ENCODE measurements around the gene PCID2.
A peak's percentile ranks its signal among the peaks of the same experiment; 100 is the strongest.

Gene PCID2

GRCh38 chr13:113187263-113187669 lies 21.2 kb downstream of the PCID2 start:
- peak; percentile 19 to 63 (median 50) for DNase-seq

GRCh38 chr13:113186061-113186900 lies 22.2 kb downstream of the PCID2 start:
- DNase-seq = no peak

DNA sequence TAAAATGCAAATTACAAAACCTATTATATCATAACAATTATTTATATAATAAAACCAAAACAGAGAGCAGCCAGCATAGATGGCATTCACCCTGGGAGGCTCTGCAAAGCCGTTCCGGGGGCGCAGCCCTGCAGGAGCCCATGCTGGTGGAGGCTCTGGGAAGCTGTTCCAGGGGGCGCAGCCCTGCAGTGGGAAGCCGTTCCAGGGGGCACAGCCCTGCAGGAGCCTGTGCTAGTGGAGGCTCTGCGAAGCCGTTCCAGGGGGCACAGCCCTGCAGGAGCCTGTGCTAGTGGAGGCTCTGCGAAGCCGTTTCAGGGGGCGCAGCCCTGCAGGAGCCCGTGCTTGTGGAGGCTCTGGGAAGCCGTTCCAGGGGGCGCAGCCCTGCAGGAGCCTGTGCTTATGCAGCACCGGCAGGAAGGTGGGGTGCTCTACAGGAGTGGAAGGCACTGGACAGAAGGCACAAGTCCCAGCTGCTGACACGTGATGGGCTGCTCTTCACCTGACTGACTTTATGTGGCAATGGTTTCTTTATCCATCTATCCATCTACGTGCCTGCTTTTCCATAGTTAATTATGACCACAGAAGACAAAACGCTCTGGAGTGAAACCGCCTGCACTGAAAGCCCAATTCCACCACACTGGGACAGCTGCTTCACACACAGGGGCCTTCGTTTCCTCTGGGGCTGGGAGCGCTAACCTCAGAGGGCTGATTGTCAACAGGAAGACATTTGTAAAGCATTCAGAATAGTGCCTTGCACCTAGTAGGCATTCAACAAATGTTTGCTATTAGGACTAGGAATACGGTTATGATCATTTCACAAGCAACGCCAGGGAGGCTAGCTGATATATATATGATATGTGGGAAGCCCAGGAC lies 23.7 kb downstream of the PCID2 start:
- DNase-seq = no peak

GRCh38 chr13:113183450-113184129 lies 24.9 kb downstream of the PCID2 start:
- DNase-seq = no peak

DNA sequence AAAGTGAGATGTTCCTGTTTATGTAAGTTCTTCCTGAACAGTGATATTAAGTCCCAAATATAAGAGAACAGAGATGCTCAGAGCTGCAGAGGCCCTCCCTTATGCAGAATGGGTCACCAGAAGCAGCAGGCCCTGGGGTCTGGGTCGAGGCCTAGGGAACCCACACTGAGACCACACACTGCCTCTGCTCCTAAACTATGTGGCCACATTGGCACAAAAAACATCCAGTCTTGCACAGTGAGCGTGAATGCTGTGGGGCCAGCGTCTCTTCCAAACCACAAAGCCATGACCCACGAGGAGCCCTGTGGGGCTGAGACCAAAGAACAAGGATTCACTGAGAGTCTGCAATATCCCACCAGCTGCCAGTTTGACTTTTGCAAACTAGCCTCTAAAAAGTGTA lies 26.4 kb downstream of the PCID2 start:
- no peak for DNase-seq

DNA sequence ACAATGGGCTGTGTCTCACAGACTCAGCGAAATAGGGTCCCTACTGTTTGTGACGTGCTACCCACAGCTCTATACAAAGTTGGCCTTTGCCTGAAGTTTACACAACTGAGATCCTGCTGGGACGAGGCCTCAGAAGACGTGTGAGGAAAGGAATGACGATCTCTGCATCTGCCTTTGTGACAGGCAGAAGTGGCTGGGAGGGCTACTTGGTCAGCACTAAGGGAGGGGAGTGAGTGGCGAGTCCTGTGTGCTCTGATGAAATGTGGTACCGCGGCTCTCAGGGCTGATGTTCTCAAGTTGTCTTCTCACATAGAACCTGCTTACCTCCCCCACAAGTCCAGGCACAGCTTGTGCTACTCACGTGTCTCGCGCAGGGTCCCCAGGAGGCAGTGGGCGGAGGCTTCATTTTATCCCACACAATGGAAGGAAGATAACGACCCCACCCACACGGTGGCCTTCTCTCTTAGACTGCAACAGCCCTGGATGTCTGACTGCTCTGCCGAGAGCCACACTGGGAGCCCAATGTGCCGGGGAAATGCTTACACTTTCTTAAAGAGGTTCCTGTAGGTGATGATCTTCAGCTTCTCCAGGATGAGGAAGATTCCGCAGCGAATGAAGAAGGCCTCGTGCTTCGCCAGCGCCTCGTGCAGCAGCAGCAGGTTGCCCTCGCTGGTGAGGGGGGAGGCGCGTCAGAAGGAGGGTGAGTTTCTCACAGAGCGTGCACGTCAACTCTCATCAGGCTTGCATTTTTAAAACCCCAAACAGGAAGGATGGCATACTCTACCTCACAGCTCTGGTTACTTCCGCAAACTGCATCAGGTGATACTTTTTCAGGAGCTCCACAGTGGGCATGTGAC lies 28.9 kb downstream of the PCID2 start:
- DNase-seq = no peak

DNA sequence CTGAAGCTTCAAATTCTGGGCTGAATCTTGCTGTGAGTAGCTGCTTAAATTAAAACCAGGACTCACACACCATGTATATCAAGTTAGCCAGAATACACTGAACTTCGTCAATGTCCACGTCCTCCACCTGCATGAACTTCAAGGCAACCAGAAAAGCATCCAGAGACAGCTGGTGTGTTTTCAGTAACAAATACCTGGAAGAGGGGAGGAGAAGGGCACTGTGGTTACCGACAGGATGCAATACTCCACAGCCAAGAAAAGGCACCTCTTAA lies 29.6 kb downstream of the PCID2 start:
- DNase-seq = no peak

- no peak for DNase-seq
Measured at GRCh38 chr13:113178070-113178895, 30.2 kb downstream of the PCID2 start.

GRCh38 chr13:113176822-113177221 lies 31.6 kb downstream of the PCID2 start:
- no peak for DNase-seq

GRCh38 chr13:113176280-113176679 lies 32.2 kb downstream of the PCID2 start:
- no peak for DNase-seq

DNA sequence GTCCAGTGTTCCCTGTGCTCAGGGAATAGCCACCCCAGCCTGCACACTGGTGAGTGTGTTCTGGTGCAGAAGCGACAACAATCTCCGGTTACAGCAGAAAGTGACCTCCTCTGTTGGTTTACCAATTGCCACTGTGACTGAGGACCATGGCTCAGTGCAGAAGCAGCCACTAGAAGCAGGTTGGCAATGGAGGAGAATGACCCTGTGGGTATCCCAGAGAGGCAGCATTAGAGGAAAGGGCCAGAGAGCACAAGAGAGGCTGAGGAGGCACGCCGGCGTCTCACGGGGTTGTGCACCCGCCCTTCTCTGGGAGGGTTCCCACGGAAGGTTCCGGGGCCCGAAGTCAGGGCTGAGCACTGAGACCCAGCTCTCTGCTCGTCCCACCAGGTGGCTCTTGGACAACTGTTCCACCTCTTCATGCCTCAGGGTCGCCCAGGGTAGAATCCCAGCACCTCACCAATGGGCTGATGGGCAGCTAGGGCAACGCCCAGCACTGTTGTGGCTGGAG lies 36.0 kb downstream of the PCID2 start:
- no peak for DNase-seq

DNA sequence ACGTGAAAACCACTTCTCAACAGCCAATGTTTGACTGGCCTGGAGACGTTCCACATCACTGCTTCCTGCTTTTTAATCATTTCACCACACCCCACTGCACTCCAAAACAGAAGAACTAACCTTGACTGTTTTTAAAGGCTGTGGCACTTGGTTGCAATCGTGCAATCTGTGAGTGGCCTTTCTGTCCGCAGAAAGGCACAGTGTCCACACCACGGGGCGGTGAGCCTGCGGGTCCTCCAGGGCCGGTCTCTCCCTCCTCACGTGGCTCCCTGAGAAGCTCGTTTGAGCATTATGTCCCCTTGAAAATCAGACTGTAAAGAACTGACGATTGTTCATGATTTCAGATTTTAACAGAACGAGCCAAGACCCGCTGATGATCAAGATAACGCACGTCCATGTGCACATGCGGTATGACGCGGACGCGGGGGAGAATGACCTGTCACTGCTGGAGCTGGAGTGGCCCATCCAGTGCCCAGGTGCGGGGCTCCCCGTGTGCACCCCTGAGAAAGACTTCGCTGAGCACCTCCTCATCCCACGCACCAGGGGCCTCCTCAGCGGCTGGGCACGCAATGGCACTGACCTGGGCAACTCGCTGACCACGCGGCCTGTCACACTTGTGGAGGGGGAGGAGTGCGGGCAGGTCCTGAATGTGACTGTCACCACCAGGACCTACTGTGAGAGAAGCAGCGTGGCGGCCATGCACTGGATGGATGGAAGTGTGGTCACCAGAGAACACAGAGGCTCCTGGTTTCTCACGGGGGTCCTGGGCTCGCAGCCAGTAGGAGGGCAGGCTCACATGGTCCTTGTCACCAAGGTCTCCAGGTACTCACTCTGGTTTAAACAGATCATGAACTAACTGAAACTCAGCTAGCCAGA lies 37.0 kb downstream of the PCID2 start:
- DNase-seq = peak in 1 of 3 experiments; percentile 45

DNA sequence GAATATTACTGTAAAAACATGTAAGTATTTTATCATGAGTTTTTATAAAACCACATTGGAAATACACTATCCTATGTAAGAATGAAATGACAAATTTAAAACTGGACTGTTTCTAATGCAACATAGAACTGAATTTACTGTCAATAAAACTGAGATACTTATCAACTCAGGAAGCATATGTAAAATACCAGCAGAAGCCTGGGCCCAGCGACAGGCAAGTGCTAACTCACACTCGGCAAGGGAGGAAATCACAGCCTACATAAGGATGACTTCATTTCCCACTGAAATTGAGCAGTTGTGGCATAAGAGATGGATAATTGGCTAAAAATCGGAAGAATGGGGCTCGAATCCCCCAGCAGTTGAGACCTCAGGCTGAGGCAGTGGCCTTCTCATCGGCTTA lies 38.0 kb downstream of the PCID2 start:
- DNase-seq = no peak

DNA sequence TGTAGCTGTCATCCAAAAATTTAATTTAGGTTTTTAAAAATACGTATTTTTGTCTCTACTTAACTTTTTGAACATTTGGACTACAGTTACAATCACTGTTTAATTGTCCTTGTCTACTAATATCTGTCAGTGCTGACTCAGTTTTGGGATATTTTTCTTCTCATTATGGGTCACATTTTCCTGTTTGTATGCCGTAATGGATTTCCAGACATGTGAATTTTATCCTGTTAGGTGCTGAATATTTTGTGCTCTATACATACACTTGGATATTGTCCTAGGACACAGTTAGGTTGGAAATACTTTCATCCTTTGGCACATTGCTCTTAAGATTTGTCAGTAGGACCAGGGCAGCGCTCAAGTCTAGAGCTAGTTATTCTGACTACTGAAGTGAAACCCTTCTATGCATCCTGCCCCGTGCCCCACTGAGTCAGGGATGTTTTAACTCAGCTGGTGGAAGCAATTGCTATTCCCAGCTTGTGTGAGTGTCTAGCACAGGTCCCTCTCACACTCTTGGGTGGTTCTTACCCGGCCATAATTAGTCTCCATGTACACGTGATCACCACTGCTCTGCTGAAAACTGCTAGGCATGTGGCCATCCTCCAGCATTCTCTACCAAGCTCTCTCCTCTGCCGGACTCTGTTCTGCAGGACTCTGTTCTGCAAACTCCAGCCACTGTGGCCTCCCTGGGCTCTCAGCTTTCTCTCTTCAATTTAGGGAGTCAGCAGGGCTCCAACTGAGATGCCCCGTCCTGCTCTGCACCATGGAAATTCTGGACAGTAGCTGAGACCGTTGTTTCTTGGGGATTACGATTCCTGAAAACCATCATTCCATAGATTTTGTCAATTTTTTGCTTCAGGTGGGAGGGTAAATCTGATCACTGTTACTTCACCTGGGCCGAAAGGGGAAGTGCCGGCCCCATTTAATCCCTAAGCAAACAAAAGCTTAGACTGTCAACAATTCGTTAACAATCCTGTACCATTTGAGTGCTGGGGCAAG lies 38.9 kb downstream of the PCID2 start:
- DNase-seq = peak in 2 of 3 experiments; percentile 46 to 62

- DNase-seq = no peak
Measured at GRCh38 chr13:113168211-113168610, 40.3 kb downstream of the PCID2 start.

DNA sequence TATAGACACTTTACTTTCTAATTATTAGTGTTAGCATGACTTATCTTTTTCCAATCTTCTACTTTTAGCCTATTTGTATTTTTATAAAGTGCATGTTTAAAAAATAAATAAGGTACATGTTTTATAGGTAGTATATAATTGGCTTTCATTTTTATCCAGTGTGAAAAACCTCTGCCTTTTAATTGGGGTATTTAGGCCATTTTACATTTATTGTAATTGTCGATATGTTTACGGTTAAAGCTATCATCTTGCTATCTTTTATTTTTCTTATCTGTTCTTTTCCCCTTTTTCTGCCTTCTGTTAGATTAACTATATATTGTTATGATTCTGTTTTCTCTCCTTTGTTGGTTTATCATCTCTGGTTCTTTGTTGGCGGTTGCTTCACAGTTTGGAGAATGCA lies 40.9 kb downstream of the PCID2 start:
- DNase-seq = no peak

DNA sequence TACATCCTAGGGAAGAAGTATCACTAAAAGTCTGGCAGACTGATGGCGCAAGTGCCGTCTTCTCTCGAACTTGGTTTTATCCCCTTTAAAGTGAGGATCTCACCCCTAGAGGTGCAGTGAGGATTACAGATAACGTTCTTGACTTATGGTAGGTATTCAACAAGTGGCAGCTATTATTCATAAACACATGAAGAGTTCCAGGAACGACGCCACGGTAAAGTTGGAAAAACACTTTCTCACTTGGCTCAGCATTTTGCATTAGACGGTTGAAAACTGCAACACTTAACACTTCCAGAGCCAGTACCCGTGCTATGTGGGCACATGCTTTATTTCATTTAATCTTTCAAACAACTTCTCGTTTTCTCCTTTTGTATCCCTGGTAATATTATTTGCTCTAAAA lies 41.3 kb downstream of the PCID2 start:
- DNase-seq = no peak

DNA sequence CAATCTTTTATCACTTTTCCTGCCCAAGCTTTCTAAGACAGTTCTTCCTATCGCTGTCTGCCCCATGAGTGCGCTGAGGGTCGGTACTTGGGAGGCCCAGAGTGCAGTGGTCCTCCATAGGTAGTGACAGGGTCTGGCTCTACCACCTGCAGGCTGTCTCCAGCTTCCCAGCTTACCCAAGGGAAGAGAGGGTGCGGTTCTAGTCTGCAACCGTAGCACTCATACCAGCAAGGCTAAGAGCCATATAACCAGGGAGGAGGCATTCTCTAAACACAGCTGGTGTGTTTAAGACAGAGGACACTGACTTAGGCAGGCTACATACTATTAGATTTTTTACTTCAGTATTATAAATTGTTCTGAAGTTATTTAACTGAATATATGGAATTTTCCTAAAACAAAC lies 41.8 kb downstream of the PCID2 start:
- peak in 1 of 3 experiments; percentile 13 for DNase-seq

DNA sequence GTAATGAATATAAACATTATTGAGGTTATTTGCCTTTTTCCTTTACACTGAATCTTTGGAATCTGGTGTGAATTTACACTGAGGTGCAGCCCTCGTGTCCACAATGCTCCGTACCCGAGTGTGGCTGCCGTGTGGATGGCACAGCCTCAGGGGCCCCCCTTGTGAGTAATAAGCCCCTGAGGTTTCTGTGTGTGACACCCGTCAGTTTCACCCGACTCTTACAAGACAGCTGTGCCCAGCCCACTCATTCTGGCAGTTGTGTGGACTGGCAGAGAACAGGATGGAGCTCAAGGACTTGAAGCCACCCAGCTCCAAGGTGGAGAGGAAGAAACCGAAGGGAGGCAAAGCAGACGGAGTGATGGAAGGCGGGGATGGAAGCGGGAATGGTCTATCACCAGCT lies 42.2 kb downstream of the PCID2 start:
- DNase-seq = no peak

Measured in NCI-H1417 (cell line).